HUES48 (cell line): ENCODE data around the gene IRAG1.

Experiments
- H3K27ac ChIP-seq: one replicate; pipeline ENCODE4 v1.7.0; 2013; ENCODE audit warnings: low read depth, low read length, inconsistent platforms
- H3K27me3 ChIP-seq: 2 replicates; pipeline ENCODE4 v1.6.1; 2013; ENCODE audit warnings: mild to moderate bottlenecking, low read length; ENCODE audit not compliant: control insufficient read depth, insufficient read depth
- H3K36me3 ChIP-seq: 2 replicates; pipeline ENCODE4 v1.6.1; 2013; ENCODE audit warnings: low read length; ENCODE audit not compliant: control insufficient read depth, insufficient read depth
- H3K4me1 ChIP-seq: 2 replicates; pipeline ENCODE4 v1.6.1; 2013; ENCODE audit warnings: mild to moderate bottlenecking, low read length; ENCODE audit not compliant: control insufficient read depth, insufficient read depth
- H3K4me3 ChIP-seq: 2 replicates; pipeline ENCODE4 v1.5.1; 2013; ENCODE audit warnings: mild to moderate bottlenecking, low read depth, low read length
- H3K9ac ChIP-seq: 2 replicates; pipeline ENCODE4 v1.6.1; 2013; ENCODE audit warnings: mild to moderate bottlenecking, low read depth, low read length, moderate library complexity
- H3K9me3 ChIP-seq: 2 replicates; pipeline ENCODE4 v1.6.1; 2013; ENCODE audit warnings: low read length; ENCODE audit not compliant: control insufficient read depth, insufficient read depth

Gene IRAG1

DNA sequence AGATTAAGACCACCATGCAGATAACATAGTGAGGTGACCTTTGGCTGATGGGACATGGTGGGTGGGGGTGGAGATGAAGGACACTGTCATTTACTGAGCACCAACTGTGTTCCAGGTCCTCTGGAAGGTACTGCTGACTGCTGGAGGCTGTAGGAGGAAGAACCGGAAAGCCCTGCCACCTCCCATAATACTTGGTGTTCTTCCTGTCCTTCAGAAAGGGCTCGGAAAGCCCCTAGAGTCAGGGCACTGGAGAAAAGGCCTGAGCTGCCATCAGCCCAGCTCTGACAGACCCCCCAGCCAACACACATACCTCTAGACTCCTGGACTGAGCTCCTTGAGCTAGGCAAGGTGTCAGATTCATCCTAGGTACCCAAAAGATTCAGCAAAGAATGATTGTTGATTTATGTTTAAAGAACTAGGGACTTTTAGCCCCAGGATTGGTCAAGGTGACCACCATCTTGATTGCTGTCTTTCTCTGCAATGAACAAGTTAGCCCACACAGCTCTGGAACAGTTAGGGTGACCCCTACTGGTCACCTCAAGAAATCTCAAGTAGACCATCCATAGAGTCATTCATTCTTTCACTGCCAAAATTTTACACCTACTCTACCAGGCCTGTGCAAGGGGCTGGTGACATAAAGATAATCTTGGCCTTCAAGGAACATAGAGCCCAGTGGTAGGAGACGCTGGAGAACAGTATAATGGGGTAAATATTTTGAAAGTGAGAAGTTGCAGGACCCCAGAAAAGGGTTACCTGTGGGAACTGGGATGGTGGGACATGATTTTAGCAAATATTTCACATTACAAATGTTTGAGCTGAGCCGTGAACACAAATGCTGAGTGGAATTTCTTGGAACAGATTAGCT lies 39.4 kb downstream of the IRAG1 start:
- Histone ChIP-seq H3K9ac (no peak overlapping the region), H3K27me3 (no peaks in the 10 kb centered on the region), H3K36me3 (no peaks in the 10 kb centered on the region), H3K4me1 (no peaks in the 10 kb centered on the region), H3K27ac (no peak overlapping the region), H3K9me3 (no peaks in the 10 kb centered on the region), H3K4me3 (no peak overlapping the region)

GRCh38 chr11:10653261-10653660 lies 40.3 kb downstream of the IRAG1 start:
- Histone ChIP-seq H3K27ac (no peak overlapping the region), H3K4me1 (no peaks in the 10 kb centered on the region), H3K27me3 (no peaks in the 10 kb centered on the region), H3K36me3 (no peaks in the 10 kb centered on the region), H3K9ac (no peak overlapping the region), H3K4me3 (no peak overlapping the region), H3K9me3 (no peaks in the 10 kb centered on the region)

- Histone ChIP-seq H3K27ac (no peak overlapping the region), H3K36me3 (no peaks in the 10 kb centered on the region), H3K27me3 (no peaks in the 10 kb centered on the region), H3K4me1 (no peaks in the 10 kb centered on the region), H3K9me3 (no peaks in the 10 kb centered on the region), H3K9ac (no peak overlapping the region), H3K4me3 (no peak overlapping the region)
Measured at GRCh38 chr11:10651656-10652361, 41.7 kb downstream of the IRAG1 start.

- H3K9ac ChIP-seq = no peak overlapping the region
- H3K27ac ChIP-seq = no peak overlapping the region
- no peak overlapping the region for H3K4me3 ChIP-seq
- no peaks in the 10 kb centered on the region for H3K4me1 ChIP-seq
- no peaks in the 10 kb centered on the region for H3K36me3 ChIP-seq
- no peaks in the 10 kb centered on the region for H3K9me3 ChIP-seq
- H3K27me3 ChIP-seq = no peaks in the 10 kb centered on the region
Measured at GRCh38 chr11:10650630-10651029, 42.9 kb downstream of the IRAG1 start.

- H3K27me3 ChIP-seq = no peaks in the 10 kb centered on the region
- H3K9ac ChIP-seq = no peak overlapping the region
- no peak overlapping the region for H3K4me3 ChIP-seq
- no peaks in the 10 kb centered on the region for H3K9me3 ChIP-seq
- H3K4me1 ChIP-seq = no peaks in the 10 kb centered on the region
- no peaks in the 10 kb centered on the region for H3K36me3 ChIP-seq
- H3K27ac ChIP-seq = no peak overlapping the region
Measured at GRCh38 chr11:10650166-10650565, 43.4 kb downstream of the IRAG1 start.

GRCh38 chr11:10648871-10649270 lies 44.7 kb downstream of the IRAG1 start:
- no peak overlapping the region for H3K9ac ChIP-seq
- no peaks in the 10 kb centered on the region for H3K27me3 ChIP-seq
- no peaks in the 10 kb centered on the region for H3K4me1 ChIP-seq
- no peaks in the 10 kb centered on the region for H3K36me3 ChIP-seq
- no peaks in the 10 kb centered on the region for H3K9me3 ChIP-seq
- H3K27ac ChIP-seq = no peak overlapping the region
- no peak overlapping the region for H3K4me3 ChIP-seq

- Histone ChIP-seq H3K9me3 (no peaks in the 10 kb centered on the region), H3K27me3 (no peaks in the 10 kb centered on the region), H3K27ac (no peak overlapping the region), H3K36me3 (no peaks in the 10 kb centered on the region), H3K4me3 (no peak overlapping the region), H3K4me1 (no peaks in the 10 kb centered on the region), H3K9ac (no peak overlapping the region)
Measured at GRCh38 chr11:10646681-10647355, 46.7 kb downstream of the IRAG1 start.

- Histone ChIP-seq H3K27me3 (no peaks in the 10 kb centered on the region), H3K9ac (no peak overlapping the region), H3K4me3 (no peak overlapping the region), H3K27ac (no peak overlapping the region), H3K4me1 (no peaks in the 10 kb centered on the region), H3K9me3 (no peaks in the 10 kb centered on the region), H3K36me3 (no peaks in the 10 kb centered on the region)
Measured at GRCh38 chr11:10646005-10646404, 47.5 kb downstream of the IRAG1 start.

DNA sequence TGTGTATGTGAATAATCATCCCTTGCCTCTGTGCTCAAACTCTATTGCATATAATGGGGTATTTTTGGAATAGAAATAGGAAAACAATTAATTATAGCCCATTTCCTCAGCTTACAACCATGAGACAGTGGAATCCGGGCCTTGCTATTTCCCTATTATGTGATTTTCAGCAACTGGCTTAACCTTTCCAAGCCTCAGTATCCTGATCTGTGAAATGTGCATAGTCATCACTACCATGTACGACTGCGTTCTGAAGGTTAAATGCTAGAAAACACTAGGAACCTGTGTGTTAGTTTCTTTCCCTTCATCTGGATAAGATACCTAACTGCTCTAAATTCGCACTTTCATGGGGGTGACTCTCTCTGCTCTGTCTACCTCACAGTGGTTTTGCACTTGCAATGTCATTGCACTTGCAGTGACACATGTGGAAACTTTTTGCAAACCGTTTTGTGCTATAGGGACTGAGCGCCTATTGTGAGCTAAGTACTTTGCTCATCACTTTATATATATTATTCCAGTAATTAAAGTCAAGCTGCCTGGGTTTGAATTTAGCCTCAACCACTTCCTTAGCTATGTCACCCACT lies 48.3 kb downstream of the IRAG1 start:
- no peak overlapping the region for H3K4me3 ChIP-seq
- no peaks in the 10 kb centered on the region for H3K4me1 ChIP-seq
- no peaks in the 10 kb centered on the region for H3K27me3 ChIP-seq
- H3K9me3 ChIP-seq = no peaks in the 10 kb centered on the region
- no peak overlapping the region for H3K9ac ChIP-seq
- H3K36me3 ChIP-seq = no peaks in the 10 kb centered on the region
- no peak overlapping the region for H3K27ac ChIP-seq
